ENCODE data around the gene MRPL9.

The MRPL9 gene

DNA sequence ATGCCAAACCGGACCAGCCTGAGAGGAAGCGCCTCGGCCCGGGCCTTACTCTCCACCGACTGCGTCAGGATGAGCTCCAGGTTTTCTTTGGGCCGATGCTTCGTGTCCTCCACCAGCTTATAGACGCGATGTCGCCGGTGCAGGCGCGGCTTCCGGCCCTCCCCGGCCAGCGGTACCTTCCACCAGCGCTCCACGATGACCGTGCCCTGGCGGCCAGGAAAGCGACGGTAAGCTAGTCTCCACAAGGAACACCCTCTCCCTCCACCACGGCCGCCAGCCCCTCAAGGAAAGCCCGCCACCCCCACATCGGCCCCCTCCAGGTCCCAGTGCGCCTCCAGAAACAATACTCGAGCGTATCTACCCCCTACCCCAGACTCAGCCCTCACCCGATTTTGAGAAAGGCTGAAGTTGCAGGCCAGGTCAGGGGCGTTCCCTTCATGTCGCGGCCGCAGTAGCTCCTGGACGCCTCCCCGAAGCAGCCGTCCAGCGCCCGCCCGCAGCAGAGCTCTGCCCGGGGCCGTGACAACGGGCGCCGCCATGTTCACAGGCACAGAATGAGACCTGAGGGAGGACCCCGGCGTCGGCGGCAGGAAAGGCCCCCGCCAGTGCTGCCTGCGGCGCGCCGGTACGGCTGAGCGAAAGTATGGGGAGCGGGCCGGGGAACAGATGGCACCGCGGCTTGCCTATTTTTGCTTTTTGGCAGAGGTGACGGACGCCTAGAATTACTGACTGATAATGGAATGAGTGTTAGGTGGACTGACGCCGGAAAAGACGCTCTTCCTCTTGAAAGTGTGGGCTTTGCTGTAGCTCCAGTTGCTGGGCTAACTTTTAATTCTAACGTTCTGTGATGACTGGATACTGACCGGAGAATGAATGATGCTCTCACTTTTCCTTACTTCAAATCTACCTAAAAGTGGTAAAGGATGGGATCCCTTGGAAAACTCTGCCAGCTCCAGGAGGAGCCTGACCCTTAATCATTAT lies at the start of gene MRPL9:
MRPL9 (minus strand) TSS at position 556 of the 981 bp plus-strand sequence; CDS start at position 539, 17 bp downstream.
- in situ Hi-C loops (cut with MboI; ENCODE audit: low sequenced_read_pairs), result no loop called here

DNA sequence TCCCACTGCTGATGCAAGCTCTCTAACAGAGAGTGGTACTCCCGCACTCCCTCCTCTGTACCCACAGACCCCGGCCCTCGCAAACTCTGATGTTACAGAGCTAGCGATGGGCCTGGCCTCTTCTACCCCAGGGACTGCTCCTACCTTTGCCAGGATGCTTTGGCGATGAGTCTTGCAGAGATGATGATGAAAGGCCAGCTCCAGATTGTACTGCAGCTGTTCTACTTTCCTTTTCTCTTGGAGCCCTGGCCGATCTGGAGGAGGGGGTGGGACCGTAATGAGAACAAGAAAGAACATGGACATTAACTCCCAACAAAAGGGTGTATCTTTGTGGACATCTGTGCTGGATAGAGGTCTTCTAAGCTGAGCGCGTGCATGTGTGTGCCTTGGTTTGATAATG lies 47.9 kb upstream of the MRPL9 start:
- in situ Hi-C loops (cut with MboI; ENCODE audit: low sequenced_read_pairs), result no loop called here

DNA sequence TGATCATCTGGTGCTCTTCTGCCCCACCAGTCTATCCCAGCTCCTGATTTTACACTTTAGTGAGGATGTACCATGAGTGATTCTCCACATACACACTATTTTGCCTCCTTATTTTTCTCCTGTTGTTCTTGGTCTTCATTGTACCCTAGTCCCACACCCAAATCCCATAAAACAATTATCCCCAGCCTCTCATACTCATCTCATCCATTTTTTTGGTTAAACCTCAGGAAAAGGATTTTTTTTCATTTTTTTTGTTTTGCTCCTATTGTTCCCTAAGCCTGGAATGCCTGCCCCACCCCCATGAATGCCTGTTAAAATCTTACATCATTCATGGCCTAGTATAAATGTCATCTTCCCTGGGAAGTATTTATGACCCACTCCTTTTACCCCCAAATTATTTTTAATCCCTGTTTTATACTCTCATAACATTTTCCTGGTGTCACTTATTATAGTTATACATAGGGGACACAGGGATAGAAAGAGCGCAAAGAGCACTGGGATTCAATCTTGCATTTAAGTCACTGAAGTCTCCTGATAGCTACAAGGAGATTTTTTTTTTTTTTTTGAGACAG lies 46.8 kb upstream of the MRPL9 start:
- in situ Hi-C loops (cut with MboI; ENCODE audit: low sequenced_read_pairs), result no loop called here

DNA sequence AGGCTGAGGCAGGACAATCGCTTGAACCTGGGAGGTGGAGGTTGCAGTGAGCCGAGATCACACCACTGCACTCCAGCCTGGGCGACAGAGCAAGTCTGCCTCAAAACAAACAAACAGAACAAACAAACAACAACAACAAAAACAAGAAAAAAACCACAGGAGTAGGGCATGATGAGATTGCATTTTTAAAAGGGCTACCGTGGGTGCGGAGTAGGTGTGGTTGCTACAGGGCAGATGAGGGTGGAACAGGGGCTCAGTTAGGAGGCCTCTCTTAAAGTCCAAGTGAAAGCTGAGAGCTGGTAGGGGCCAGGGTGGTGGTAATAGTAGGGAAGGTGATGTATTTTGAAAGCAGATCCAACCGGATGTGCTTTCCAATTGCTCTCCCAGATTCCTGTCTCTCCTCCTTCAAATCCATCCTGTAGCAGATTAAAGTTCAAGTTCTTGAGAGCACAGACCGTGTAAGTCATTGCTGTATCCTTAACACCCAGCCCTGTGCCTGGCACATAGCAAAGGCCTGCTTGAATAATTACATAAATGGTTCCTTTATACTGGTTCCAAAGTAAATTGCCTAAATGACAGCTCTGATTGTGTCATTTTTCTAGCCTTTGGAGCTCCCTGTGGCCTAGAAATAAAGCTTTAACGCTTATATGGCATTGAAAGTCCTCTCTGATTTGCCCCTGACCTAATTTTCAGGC lies 46.1 kb upstream of the MRPL9 start:
- in situ Hi-C loops (cut with MboI; ENCODE audit: low sequenced_read_pairs), result no loop called here

DNA sequence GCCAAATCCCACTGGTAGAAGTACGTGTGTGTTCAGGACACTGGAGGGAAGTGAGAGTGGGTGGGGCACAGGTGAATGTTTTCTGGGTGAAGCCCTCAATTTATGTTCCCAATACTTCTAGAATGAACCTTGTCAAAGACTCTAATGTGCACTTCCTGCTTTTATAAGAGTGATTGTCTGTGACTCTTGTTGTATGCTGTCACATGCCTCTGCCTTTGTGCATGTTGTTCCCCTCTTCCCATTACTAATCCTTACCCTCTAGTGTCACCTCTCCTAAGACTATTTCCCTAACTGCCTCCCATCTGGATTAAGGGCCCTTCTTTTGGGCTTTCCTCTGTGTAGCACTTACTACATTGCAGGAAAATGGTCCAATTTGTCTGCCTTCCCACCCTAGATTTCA lies 44.5 kb upstream of the MRPL9 start:
- in situ Hi-C loops (cut with MboI; ENCODE audit: low sequenced_read_pairs), result no loop called here

DNA sequence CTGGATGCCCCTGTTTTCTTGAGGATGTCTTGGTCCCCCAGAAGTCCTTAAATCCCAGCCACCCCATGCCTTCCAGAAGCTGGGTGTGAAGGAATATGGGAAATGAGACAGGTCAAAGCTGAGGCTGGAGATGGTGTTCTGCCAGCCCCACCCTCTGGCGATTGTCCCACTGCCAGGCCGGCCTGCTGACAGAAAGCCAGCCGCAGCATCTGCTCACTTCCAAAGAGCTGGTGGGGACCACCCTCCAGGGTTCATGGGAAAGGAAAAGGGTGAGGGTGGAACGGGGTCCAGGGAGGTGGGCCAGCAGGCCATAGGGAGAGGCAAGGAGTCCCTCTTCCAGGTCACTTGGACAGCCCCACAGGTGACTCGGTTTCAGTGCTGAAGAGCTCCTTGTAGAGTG lies 43.8 kb upstream of the MRPL9 start:
- in situ Hi-C loops (cut with MboI; ENCODE audit: low sequenced_read_pairs), result no loop called here

DNA sequence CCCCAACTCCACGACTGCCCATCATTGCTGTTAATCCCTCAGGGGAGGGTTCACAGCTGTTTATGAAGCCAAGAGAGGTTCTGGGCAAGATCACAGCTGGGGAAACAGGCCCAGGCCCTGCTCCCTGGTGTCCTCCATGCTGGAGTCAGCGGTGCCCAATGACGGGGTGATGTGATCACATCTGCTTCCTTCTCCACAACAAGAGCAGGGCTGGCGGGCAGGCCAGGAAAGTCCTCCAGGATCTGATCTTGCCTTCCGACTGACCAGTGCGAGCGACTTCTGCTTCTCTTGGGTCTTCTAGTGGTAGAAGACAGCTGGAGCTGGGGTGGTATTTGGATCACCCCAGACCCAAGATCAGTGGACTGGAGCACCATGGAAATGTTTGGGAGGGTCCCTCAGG lies 42.9 kb upstream of the MRPL9 start:
- in situ Hi-C loops (cut with MboI; ENCODE audit: low sequenced_read_pairs), result no loop called here

DNA sequence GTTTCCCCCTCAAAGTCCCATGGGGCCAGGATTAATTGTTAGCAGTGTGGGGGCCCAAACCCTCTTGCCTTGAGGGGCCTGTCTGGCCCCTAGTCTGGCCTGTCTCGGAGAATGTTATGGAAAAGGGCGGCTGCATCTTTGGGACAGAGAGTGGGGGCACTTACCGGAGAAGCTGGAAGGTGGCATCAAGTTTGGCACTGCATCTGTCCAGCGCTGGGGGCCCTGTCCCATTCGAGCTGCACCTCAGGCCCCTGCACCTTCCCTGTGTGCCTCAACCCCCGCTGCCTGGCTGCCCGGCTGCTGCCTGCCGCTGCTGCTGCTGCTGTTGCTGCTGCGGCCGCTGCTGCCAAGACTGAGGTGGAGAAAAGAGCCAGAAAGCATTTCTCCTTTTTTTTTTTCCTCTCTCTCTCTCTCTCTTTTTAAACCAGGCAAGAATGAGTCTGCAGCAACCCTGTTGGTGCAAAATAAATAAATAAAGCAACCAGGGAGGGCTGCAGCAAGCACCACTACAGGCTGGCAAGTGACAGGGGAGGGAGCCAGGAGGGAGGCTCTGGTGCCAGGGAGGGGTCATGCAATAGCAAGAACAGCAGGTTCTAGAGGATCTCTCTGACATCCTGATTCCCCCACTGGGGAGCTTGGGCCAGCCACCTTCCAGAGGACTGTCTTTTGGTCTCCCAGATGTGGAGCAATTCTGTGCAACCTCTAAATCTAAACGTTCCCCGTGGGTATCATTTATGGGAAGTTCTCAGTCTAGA lies 41.9 kb upstream of the MRPL9 start, which contains the start of gene LINGO4:
LINGO4 (minus strand) TSS at position 354 of the 755 bp plus-strand sequence. CDS start 2,715 bp downstream, outside the sequence.
- in situ Hi-C loops (cut with MboI; ENCODE audit: low sequenced_read_pairs), result no loop called here

DNA sequence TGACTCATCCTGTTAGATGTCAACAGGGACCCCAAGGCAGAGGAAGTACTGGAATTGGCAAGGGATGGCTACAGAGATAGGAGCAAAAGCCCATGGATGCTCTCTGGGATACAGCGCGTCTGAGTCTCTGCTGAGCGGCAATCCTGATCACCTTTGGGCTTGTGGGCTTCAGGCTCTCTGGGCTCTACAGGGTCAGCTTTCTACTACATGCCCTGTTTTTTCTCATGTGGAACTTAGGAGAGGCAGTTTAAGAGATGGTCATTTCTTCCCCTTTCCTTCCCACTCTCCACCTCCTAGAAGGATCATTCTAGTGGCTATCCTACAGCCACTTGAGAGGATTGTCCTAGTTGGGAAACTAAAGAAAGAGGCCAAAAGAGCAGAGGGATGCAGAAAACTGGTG lies 40.6 kb upstream of the MRPL9 start:
- in situ Hi-C loops (cut with MboI; ENCODE audit: low sequenced_read_pairs), result no loop called here

DNA sequence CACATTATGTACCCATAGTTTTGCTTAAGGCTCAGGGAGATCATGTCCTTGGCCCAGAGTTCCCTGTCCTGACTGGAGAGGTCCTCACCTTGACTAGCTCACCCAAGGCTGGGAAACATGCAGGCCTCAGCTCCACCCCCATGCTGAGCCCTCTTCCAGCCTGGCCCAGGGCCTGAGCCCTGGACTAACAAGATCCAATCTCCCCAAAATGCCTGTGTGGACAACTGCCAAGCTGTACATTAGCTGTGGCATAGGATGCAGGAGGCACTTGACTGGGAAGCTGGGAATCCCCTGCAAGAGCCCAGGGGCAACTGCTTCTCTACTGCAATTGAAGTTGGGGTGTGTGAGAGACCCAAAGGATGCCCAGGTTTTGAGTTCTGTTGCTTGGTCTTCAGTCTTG lies 39.9 kb upstream of the MRPL9 start:
- in situ Hi-C loops (cut with MboI; ENCODE audit: low sequenced_read_pairs), result no loop called here

DNA sequence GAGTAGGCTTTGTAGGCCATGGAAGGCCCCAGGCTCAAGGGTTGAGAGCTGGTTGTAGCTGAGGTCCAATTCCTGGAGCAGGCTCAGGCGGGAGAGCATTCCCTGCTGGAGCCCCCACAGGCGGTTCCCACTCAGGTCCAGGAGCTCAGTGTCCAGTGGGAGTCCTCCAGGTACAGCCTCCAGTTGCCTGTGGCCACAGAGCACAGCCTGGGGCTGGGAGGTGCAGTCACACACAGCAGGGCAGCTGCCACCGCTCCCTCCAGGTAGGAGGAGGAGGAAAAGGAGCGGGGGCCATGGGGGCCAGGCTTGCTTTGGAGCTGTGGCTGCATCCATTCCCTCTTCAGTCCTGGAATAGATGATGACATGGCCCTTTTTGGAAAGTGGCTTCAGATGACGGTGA lies 39.1 kb upstream of the MRPL9 start:
- in situ Hi-C loops (cut with MboI; ENCODE audit: low sequenced_read_pairs), result no loop called here

DNA sequence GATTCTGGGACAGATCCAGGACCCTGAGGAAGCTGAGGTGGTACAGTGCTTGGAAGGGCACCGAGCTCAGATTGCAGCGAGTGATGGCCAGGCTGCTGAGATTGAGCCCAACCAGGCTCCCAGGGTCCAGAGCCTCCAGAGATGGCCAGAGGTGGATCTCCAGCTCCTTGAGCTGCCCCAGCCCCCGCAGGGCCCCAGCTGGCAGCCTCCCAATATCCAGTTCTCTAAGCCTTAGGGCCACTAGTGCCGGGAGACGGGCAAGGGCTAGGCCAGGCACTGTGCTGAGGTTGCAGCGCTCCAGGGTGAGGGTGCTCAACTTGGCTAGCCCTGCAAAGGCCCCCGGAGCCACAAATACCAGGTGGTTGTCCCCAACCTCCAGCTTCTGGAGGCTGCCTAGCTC lies 38.5 kb upstream of the MRPL9 start:
- in situ Hi-C loops (cut with MboI; ENCODE audit: low sequenced_read_pairs), result no loop called here

DNA sequence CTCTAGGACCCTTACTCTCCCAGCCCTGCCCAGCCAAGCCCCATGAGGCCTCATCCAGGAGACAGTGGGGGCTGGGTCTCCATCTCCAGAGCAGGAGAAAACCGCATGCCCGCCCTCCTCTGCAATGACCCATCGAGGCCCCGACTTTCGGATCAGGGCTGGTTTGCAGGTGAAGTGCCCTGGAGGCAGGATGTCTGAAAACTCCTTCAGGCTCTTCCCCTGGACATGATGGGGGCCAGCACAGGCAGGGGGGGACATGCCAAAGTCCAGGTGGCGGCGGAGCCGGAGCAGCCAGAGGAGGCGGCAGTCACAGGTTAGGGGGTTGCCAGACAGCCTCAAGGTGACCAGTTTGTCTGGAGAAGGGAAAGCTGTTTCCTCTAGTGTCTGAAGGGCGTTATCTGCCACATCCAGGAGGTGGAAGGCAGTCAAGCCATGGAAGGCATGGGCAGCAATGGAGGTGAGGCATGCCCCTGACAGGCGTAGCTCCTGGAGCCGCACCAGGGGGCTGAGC lies 38.1 kb upstream of the MRPL9 start:
- in situ Hi-C loops (cut with MboI; ENCODE audit: low sequenced_read_pairs), result no loop called here

DNA sequence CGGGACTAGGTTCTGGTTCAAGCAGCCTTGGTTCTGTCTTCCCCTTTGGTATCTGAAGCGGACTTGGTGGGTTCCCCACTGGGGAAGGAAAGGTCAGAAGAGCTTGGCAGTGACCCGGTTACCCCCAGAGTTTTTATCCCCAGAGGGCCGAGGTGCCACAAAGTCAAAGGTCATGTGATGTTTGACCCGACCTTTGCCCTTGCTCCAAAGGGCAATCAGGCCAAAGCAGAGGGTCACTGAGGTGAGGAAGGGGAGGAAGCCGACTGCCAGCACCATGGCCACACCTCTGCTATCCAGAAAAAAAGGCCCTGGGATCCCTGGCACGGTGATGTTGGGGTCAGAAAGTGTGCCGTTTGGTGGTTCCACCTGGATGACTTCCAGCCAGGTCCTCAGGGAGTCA lies 37.5 kb upstream of the MRPL9 start:
- in situ Hi-C loops (cut with MboI; ENCODE audit: low sequenced_read_pairs), result no loop called here

DNA sequence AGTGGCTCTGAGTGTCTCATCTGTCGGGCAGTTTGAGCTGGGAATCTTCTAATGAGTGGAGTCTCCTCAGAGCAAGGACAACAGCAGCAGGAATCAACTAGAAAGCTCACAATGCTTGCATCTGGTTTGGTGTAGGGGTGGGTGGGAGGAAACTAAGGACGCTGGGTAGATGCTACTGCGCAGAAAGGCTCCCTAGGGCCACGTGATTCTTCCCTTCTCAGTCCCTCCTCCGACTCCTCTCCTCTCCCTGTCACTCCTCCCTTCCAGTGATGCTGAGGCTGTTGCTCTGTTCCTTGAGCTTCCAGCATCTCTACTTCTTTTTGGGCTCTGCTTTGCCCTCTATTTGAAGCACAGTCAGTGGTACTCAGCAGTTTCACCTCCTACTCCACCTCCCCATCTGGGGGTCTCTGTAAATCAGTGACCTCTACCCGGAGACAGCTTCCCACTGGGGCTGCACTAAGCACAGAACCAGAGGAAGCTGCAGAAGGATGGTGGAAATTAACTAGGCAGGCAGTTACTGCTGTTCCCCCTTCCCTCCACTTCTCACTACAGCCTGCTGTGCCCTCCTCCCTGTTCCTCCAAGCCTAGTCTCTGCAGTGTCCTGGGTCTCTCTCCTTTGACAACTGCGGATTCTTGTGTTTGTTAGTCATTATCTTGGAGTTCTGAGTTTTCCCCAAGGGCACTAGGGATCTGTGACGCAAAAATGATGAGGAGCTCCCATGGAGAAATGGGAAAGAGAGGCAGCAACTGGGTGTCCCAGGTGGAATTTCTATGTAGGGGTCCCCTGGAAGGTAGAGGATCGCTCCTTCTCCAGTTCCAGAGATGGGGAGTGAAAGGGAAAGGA lies 36.1 kb upstream of the MRPL9 start:
- in situ Hi-C loops (cut with MboI; ENCODE audit: low sequenced_read_pairs), result no loop called here

DNA sequence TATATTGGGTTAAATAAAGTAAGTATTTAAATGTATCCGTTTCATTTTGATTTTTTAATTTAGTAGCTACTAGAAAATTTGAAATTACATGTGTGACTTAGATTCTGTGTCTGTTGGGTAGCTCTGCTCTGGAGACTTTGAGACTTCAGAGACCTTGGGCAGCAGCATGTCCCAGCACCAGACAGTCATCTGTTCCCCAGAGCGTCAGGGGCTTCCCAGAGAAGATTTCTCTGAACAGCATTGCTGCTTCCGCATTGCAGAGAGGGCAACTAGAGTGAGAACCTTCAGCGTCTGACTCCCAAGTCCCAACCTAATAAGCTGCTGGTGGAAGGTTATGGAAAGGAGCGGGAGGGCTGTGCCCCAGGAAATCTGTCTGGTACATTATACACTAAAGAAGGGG lies 35.3 kb upstream of the MRPL9 start:
- in situ Hi-C loops (cut with MboI; ENCODE audit: low sequenced_read_pairs), result no loop called here

DNA sequence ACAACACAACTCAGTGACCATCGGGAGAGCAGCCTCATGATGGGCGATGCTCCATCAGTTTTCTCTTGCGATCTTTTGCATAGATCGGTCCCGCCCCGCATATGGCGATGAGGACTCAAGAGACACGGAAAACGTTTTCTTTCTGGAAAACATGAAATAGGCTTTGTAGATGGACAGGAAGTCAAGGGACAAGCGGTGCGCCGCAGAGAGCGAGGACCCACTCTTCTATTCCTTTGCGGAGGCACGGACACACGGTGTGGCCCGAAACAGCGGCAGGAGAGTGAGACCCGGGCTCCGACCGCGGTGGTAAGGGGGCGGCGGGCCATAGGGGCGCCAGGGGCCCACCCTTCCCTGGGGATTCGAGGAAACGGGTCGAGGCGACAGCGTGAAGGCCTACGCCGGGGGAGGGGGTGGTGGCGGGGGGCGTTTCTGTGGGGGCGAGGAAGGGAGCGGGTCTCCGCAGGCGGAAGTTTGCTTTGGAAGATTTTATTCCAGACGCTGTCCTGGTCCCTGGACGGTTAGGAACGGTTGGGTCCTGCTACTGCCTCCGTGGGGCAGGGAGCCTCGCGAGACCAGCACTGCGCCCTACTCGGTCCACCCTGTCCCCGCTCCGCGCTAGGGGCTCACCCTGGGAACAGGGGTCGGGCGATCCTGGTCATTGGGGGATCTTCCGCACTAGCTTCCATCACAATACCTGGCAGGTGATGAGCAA lies 27.8 kb upstream of the MRPL9 start:
- in situ Hi-C loops (cut with MboI; ENCODE audit: low sequenced_read_pairs), result no loop called here

DNA sequence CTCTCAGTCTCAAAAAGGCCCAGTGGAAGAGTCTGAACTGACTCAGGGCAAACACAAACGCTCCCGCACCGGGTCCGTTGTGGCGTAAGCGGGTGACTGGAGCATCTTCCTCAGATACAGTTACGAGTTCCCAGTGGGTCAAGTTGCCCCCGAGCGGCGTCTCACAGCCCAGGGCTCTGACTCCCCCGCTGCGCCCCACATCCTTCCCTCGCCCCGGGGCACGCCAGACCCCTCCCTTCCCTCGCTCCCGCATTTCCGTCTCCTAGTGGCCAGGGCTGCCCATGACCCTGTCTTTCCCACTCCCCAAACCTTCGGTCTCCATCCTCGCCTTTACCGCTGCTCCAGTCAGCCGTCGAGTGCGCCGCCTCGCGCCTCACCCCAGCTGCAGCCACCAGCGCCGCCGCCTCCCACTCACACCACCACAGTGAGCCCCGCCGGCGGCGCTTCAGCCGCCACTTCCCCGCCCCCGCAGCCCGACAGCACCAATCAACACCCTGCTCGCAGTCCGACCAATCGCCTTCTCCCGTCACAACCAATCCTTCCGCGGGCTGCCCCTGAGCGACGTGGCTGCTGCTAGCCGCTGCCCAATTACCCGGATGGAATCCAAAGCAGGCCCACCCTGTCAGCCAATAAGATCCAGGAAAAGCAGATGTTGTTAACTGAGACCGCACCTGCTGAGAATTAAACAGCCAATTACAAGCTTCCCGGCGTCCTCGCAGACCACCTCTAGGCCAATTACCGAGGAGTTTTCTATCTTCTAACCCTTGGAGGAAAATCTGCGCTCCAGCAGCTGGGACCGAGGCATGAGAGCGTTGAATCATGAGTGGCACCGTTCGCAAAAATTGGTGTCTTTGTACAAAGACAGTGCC lies 27.0 kb upstream of the MRPL9 start, which contains the start of gene TDRKH:
TDRKH (minus strand) TSS at position 430 of the 869 bp plus-strand sequence. CDS start 7,478 bp downstream, outside the sequence.
- in situ Hi-C loops (cut with MboI; ENCODE audit: low sequenced_read_pairs), result no loop called here
